GM18498 (cell line): ENCODE data around the gene GHITM.

ENCODE experiments used
- ATAC-seq: cut with Tn5 transposase; IDR thresholded peaks from one replicate; pipeline ENCODE4 v1.9.1; 2021; ENCODE audit warnings: mild to moderate bottlenecking, moderate library complexity; ENCODE audit not compliant: unreplicated experiment

Gene GHITM

GRCh38 chr10:84197643-84198042 is 58.3 kb downstream of the GHITM start:
- ATAC-seq = no peak

GRCh38 chr10:84198206-84198915 is 59.1 kb downstream of the GHITM start:
- no peak for ATAC-seq

- no peak for ATAC-seq
Observed at GRCh38 chr10:84200537-84201243, 61.4 kb downstream of the GHITM start.

- no peak for ATAC-seq
Observed at GRCh38 chr10:84201244-84201606, 61.9 kb downstream of the GHITM start.

GRCh38 chr10:84201682-84202081 is 62.4 kb downstream of the GHITM start:
- no peak for ATAC-seq

- no peak for ATAC-seq
Observed at GRCh38 chr10:84202349-84202748, 63.0 kb downstream of the GHITM start.
